ENCODE results near the gene SH3BGR. TPM values are rescaled to one million over a fixed set of nuclear protein-coding genes. Genes with fewer than 3 reads are reported as not detected.

Gene SH3BGR
- polyA plus RNA-seq, 1 experiment, result 2.7 TPM

DNA sequence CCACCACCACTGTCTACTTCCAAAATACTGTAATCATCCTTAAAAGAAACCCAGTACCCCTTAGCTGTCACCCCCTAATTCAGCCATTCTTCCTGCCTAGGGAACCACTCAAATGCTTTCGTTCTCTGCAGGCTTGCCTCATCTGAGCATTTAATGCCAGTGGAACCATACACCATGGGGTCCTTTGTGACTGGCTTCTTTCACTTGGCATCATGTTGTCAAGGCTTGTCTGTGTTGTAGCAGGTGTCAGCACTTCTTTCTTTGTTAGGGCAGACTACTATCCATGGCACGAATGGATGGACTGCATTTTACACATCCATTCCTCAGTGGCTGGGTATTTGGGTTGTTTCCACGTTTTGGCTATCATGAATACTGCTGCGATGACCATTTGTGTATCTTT, 28.5 kb downstream of the SH3BGR start:
- Histone ChIP-seq H3K27me3 (ENCODE audit: control insufficient read depth, insufficient read depth, low read length) (no peaks in the 10 kb centered on the region), H3K27ac (ENCODE audit: low read depth, low read length) (no peak overlapping the region), H3K4me3 (ENCODE audit: low read depth, low read length) (no peak overlapping the region), H3K9me3 (ENCODE audit: control insufficient read depth, insufficient read depth, low read length) (no peaks in the 10 kb centered on the region)
- no peak for DNase-seq (ENCODE audit: low read depth, low spot score)
- ChIA-PET POLR2A (no interaction called here), CTCF (no interaction called here)
- TF ChIP-seq CTCF (IDR thresholded peaks at IDR 0.05; ENCODE audit: low read depth, low read length), result no peak

DNA sequence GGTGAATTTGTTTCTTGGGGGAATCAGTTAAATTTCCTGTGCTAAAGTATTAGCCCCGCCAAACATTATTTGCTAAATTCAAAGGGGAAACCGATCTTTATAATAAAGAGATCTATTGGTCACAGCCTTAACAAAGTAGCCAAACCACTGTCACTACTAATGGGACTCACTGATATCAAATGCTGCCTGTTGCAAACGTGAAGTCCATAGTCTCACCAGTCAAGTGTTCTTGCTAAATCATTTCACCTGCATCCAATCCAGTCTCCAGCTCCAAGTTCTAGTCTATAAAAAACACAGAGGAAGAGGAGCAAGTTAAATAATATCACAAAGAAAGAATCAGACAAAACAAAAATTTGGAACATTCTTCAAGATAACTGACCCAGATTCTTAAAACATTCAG, 30.1 kb downstream of the SH3BGR start:
- DNase-seq (ENCODE audit: low read depth, low spot score), result no peak
- Histone ChIP-seq H3K27me3 (ENCODE audit: control insufficient read depth, insufficient read depth, low read length) (no peaks in the 10 kb centered on the region), H3K27ac (ENCODE audit: low read depth, low read length) (no peak overlapping the region), H3K9me3 (ENCODE audit: control insufficient read depth, insufficient read depth, low read length) (no peaks in the 10 kb centered on the region), H3K4me3 (ENCODE audit: low read depth, low read length) (no peak overlapping the region)
- CTCF ChIA-PET, result interaction anchor here (0.5 kb wide), 1 partner anchor 208 kb away, joined by 3 read pairs; no protein-coding TSS in a partner anchor
- no peak for TF ChIP-seq CTCF (IDR thresholded peaks at IDR 0.05; ENCODE audit: low read depth, low read length)
- POLR2A ChIA-PET, result no interaction called here

GRCh38 chr21:39483917-39484316, 32.1 kb downstream of the SH3BGR start:
- POLR2A ChIA-PET, result no interaction called here
- no peaks in the 10 kb centered on the region for H3K27me3 ChIP-seq (ENCODE audit: control insufficient read depth, insufficient read depth, low read length)
- CTCF ChIA-PET, result no interaction called here
- TF ChIP-seq CTCF (IDR thresholded peaks at IDR 0.05; ENCODE audit: low read depth, low read length), result no peak
- no peaks in the 10 kb centered on the region for H3K9me3 ChIP-seq (ENCODE audit: control insufficient read depth, insufficient read depth, low read length)
- H3K27ac ChIP-seq (ENCODE audit: low read depth, low read length), result no peak overlapping the region
- H3K4me3 ChIP-seq (ENCODE audit: low read depth, low read length), result no peak overlapping the region
- no peak for DNase-seq (ENCODE audit: low read depth, low spot score)

DNA sequence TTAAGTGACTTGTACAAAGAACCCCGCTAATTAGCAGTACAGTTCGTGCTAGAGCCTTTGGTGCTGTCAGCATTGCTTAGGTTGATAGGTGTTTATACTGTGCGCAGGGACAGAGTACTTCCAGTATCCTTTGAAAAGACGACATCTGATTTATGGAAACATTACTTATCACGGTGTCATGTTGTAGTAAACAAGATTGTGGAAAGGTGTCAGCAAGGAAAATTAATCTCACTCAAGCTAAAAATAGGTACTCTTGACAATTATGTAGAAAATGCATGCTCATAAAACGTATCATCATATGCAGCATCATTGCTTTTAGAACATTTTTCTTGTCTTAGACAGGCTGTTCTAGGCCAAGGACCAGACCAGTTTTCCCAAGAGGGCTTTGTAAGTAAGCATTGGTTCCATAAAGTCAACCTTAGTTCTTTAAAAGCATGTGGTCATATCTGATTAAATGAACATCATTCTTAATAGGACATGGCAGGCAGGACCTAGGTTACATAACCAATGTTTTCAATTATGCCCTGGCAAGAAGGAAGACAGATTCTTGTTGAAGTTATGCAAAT, 33.0 kb downstream of the SH3BGR start:
- no peak for DNase-seq (ENCODE audit: low read depth, low spot score)
- ChIA-PET CTCF (no interaction called here), POLR2A (no interaction called here)
- Histone ChIP-seq H3K27ac (ENCODE audit: low read depth, low read length) (no peak overlapping the region), H3K4me3 (ENCODE audit: low read depth, low read length) (no peak overlapping the region), H3K9me3 (ENCODE audit: control insufficient read depth, insufficient read depth, low read length) (no peaks in the 10 kb centered on the region), H3K27me3 (ENCODE audit: control insufficient read depth, insufficient read depth, low read length) (no peaks in the 10 kb centered on the region)
- TF ChIP-seq CTCF (IDR thresholded peaks at IDR 0.05; ENCODE audit: low read depth, low read length), result no peak

DNA sequence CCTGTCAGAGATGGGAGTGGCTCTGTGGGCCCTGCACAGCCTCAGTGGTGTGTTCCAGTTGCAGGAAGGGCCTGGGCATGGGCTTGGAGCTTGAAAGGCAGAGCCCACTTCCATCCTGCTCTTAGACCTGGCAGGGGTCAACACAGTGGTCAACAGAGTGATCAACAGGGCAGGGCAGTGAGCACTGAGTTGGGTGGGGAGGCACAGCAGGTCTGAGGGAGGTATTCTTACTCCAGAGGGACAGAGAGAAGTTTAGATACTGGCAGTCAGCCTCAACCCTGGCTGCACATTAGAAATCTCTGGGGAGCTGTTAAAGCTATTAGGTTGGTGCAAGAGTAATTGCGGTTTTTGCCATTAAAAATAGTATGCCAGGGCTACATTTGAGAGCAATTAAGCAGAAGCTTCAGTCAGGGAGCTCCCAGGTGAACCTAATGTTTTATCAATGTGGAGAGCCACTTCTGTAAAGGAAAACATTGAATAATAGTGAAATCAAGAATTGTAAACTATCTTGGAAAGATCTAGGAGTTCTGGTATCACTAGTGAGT, 37.7 kb downstream of the SH3BGR start:
- DNase-seq (ENCODE audit: low read depth, low spot score), result no peak
- POLR2A ChIA-PET, result no interaction called here
- H3K27me3 ChIP-seq (ENCODE audit: control insufficient read depth, insufficient read depth, low read length), result no peaks in the 10 kb centered on the region
- no peaks in the 10 kb centered on the region for H3K9me3 ChIP-seq (ENCODE audit: control insufficient read depth, insufficient read depth, low read length)
- H3K27ac ChIP-seq (ENCODE audit: low read depth, low read length), result no peak overlapping the region
- CTCF ChIA-PET, result no interaction called here
- no peak for TF ChIP-seq CTCF (IDR thresholded peaks at IDR 0.05; ENCODE audit: low read depth, low read length)
- no peak overlapping the region for H3K4me3 ChIP-seq (ENCODE audit: low read depth, low read length)

All from AG04450 (cell line).